SK-N-SH treated with all-trans-retinoic acid at 6 μM for 48 hours (cell line): ENCODE measurements around the gene ELK1.
"Not testable (repeated sequence)": the region's sequence is repeated elsewhere in the genome, so short reads cannot be mapped to it uniquely, and the experiment has no call there.

Experiments
- ATAC-seq: fragments of 200-7000 bp; cut with Tn5 transposase; 3 replicates; pipeline ENCODE4 v1.9.1; 2020; ENCODE audit warnings: mild to moderate bottlenecking, moderate library complexity
- ARNTL ChIP-seq: fragments of 450-650 bp; formaldehyde crosslinking; IDR thresholded peaks from 2 replicates; pipeline ENCODE4 v1.5.0; 2020; ENCODE audit warnings: low read depth, mild to moderate bottlenecking, moderate library complexity, borderline replicate concordance
- BACH2 ChIP-seq: fragments of 250-450 bp; sonication (Bioruptor Pico); IDR thresholded peaks from 2 replicates; pipeline ENCODE4 v1.9.0; 2021; ENCODE audit warnings: mild to moderate bottlenecking, borderline replicate concordance
- CSDC2 ChIP-seq: fragments of 250-450 bp; sonication (Bioruptor Pico); IDR thresholded peaks from 2 replicates; pipeline ENCODE4 v1.5.0; 2020; ENCODE audit warnings: mild to moderate bottlenecking, moderate library complexity
- ESRRG ChIP-seq: fragments of 250-450 bp; sonication (Bioruptor Pico); IDR thresholded peaks from 2 replicates; pipeline ENCODE4 v1.6.1; 2021; ENCODE audit warnings: mild to moderate bottlenecking
- GLIS3 ChIP-seq: fragments of 250-450 bp; sonication (Bioruptor Pico); IDR thresholded peaks from 2 replicates; pipeline ENCODE4 v1.5.0; 2020; ENCODE audit warnings: mild to moderate bottlenecking, moderate library complexity
- ISL1 ChIP-seq: fragments of 250-450 bp; sonication (Bioruptor Pico); IDR thresholded peaks from 2 replicates; pipeline ENCODE4 v2.1.2; 2022; ENCODE audit warnings: mild to moderate bottlenecking, moderate library complexity
- OSR1 ChIP-seq: fragments of 250-450 bp; sonication (Bioruptor Pico); IDR thresholded peaks from 2 replicates; pipeline ENCODE4 v1.8.0; 2022; ENCODE audit warnings: moderate library complexity, mild to moderate bottlenecking, inconsistent platforms
- PPARA ChIP-seq: fragments of 250-450 bp; sonication (Bioruptor Pico); IDR thresholded peaks from 2 replicates; pipeline ENCODE4 v1.5.0; 2020; ENCODE audit warnings: mild to moderate bottlenecking, borderline replicate concordance
- SNAI2 ChIP-seq: fragments of 250-450 bp; sonication (Bioruptor Pico); IDR thresholded peaks from 2 replicates; pipeline ENCODE4 v1.5.0; 2020; ENCODE audit warnings: mild to moderate bottlenecking, moderate library complexity
- TOX ChIP-seq: fragments of 250-450 bp; sonication (Bioruptor Pico); IDR thresholded peaks from 2 replicates; pipeline ENCODE4 v1.8.0; 2021; ENCODE audit warnings: mild to moderate bottlenecking, moderate library complexity, borderline replicate concordance
- ZC3H10 ChIP-seq: fragments of 250-450 bp; sonication (Bioruptor Pico); IDR thresholded peaks from 2 replicates; pipeline ENCODE4 v1.5.1; 2021; ENCODE audit warnings: mild to moderate bottlenecking, moderate library complexity
- ZFP3 ChIP-seq: fragments of 250-450 bp; sonication (Bioruptor Pico); IDR thresholded peaks from 2 replicates; pipeline ENCODE4 v1.5.0; 2020; ENCODE audit warnings: mild to moderate bottlenecking, moderate library complexity
- ZFP30 ChIP-seq: fragments of 450-650 bp; formaldehyde crosslinking; IDR thresholded peaks from 2 replicates; pipeline ENCODE4 v1.5.0; 2022; ENCODE audit warnings: mild to moderate bottlenecking, moderate library complexity
- ZNF70 ChIP-seq: fragments of 450-650 bp; formaldehyde crosslinking; IDR thresholded peaks from 2 replicates; pipeline ENCODE4 v1.5.0; 2020; ENCODE audit warnings: mild to moderate bottlenecking, moderate library complexity
- ZNF8 ChIP-seq: fragments of 450-650 bp; formaldehyde crosslinking; IDR thresholded peaks from 2 replicates; pipeline ENCODE4 v1.5.0; 2020; ENCODE audit warnings: mild to moderate bottlenecking, moderate library complexity
- TF ChIP-seq, protein P1 (sequence below): fragments of 250-450 bp; sonication (Bioruptor Pico); IDR thresholded peaks from 2 replicates; pipeline ENCODE4 v1.5.1; 2021; ENCODE audit warnings: mild to moderate bottlenecking, moderate library complexity
- TF ChIP-seq, protein P2 (sequence below): fragments of 250-450 bp; sonication (Bioruptor Pico); IDR thresholded peaks from 2 replicates; pipeline ENCODE4 v1.8.0; 2021; ENCODE audit warnings: low read depth, mild to moderate bottlenecking, moderate library complexity, borderline replicate concordance
- TF ChIP-seq, protein P3 (sequence below): fragments of 250-450 bp; sonication (Bioruptor Pico); IDR thresholded peaks from 2 replicates; pipeline ENCODE4 v1.5.1; 2020; ENCODE audit warnings: low read depth, mild to moderate bottlenecking, moderate library complexity
- TF ChIP-seq, protein P4 (sequence below): fragments of 250-450 bp; sonication (Bioruptor Pico); IDR thresholded peaks from 2 replicates; pipeline ENCODE4 v1.5.0; 2020; ENCODE audit warnings: mild to moderate bottlenecking, moderate library complexity
- TF ChIP-seq, protein P5 (sequence below): fragments of 250-450 bp; sonication (Bioruptor Pico); IDR thresholded peaks from 2 replicates; pipeline ENCODE4 v1.8.0; 2020; ENCODE audit warnings: mild to moderate bottlenecking, moderate library complexity, borderline replicate concordance

Gene ELK1

DNA sequence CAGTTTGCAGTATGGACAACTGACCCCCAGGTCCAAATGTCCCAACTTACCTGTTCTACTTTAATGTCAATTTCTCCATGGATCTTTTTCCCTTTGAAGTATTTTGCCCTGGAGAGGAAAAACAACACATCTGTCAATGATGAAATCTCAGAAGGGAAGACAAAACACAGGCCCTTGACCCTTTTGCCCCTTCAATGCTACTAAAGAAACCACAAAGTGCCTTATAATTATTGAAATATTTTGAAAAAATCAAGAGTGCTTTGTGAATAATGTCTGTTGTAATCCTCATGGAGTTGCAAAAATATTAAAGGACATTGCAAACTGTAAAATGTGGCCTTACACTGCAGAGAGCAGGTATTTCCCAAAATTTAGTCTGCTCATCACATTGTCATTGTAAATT lies 43.3 kb downstream of the ELK1 start:
- TF ChIP-seq ISL1 (CRISPR knock-in tag) (peak; percentile 68), BACH2 (CRISPR knock-in tag) (no peak)
- ATAC-seq, result peak; percentile 44; the same call in 1 of the 3 replicates

DNA sequence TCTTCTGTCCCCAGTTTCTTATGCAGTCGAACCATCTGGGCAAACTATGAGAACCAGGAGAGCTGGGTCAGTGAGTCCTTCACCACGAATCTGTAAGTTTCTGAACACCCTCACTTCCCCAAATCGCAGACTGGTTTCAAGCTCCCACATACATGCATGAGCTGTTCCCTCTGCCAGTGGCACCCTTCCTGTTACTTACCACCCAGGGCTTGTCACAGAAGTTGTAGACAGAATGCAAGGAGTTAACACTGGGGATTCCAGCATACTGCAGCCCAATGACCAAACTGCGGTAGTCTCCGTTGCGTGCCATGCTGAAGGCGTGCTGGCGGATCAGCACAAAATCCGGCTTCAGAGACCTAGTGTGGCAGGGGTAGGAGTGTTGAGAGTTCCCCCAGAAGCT lies 45.3 kb downstream of the ELK1 start:
- no peak for TF ChIP-seq ESRRG (CRISPR knock-in tag)
- TF ChIP-seq, protein P1, sequence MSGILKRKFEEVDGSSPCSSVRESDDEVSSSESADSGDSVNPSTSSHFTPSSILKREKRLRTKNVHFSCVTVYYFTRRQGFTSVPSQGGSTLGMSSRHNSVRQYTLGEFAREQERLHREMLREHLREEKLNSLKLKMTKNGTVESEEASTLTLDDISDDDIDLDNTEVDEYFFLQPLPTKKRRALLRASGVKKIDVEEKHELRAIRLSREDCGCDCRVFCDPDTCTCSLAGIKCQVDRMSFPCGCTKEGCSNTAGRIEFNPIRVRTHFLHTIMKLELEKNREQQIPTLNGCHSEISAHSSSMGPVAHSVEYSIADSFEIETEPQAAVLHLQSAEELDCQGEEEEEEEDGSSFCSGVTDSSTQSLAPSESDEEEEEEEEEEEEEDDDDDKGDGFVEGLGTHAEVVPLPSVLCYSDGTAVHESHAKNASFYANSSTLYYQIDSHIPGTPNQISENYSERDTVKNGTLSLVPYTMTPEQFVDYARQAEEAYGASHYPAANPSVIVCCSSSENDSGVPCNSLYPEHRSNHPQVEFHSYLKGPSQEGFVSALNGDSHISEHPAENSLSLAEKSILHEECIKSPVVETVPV (CRISPR knock-in tag), result no peak
- no peak for TF ChIP-seq ARNTL (CRISPR knock-in tag)
- no peak for TF ChIP-seq TOX (CRISPR knock-in tag)
- no peak for TF ChIP-seq PPARA (CRISPR knock-in tag)
- TF ChIP-seq, protein P2, sequence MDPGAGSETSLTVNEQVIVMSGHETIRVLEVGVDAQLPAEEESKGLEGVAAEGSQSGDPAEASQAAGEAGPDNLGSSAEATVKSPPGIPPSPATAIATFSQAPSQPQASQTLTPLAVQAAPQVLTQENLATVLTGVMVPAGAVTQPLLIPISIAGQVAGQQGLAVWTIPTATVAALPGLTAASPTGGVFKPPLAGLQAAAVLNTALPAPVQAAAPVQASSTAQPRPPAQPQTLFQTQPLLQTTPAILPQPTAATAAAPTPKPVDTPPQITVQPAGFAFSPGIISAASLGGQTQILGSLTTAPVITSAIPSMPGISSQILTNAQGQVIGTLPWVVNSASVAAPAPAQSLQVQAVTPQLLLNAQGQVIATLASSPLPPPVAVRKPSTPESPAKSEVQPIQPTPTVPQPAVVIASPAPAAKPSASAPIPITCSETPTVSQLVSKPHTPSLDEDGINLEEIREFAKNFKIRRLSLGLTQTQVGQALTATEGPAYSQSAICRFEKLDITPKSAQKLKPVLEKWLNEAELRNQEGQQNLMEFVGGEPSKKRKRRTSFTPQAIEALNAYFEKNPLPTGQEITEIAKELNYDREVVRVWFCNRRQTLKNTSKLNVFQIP (CRISPR knock-in tag), result no peak
- no peak for TF ChIP-seq OSR1 (CRISPR knock-in tag)
- TF ChIP-seq ZFP3, result no peak
- TF ChIP-seq, protein P3, sequence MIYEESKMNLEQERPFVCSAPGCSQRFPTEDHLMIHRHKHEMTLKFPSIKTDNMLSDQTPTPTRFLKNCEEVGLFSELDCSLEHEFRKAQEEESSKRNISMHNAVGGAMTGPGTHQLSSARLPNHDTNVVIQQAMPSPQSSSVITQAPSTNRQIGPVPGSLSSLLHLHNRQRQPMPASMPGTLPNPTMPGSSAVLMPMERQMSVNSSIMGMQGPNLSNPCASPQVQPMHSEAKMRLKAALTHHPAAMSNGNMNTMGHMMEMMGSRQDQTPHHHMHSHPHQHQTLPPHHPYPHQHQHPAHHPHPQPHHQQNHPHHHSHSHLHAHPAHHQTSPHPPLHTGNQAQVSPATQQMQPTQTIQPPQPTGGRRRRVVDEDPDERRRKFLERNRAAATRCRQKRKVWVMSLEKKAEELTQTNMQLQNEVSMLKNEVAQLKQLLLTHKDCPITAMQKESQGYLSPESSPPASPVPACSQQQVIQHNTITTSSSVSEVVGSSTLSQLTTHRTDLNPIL (CRISPR knock-in tag), result no peak
- TF ChIP-seq, protein P4, sequence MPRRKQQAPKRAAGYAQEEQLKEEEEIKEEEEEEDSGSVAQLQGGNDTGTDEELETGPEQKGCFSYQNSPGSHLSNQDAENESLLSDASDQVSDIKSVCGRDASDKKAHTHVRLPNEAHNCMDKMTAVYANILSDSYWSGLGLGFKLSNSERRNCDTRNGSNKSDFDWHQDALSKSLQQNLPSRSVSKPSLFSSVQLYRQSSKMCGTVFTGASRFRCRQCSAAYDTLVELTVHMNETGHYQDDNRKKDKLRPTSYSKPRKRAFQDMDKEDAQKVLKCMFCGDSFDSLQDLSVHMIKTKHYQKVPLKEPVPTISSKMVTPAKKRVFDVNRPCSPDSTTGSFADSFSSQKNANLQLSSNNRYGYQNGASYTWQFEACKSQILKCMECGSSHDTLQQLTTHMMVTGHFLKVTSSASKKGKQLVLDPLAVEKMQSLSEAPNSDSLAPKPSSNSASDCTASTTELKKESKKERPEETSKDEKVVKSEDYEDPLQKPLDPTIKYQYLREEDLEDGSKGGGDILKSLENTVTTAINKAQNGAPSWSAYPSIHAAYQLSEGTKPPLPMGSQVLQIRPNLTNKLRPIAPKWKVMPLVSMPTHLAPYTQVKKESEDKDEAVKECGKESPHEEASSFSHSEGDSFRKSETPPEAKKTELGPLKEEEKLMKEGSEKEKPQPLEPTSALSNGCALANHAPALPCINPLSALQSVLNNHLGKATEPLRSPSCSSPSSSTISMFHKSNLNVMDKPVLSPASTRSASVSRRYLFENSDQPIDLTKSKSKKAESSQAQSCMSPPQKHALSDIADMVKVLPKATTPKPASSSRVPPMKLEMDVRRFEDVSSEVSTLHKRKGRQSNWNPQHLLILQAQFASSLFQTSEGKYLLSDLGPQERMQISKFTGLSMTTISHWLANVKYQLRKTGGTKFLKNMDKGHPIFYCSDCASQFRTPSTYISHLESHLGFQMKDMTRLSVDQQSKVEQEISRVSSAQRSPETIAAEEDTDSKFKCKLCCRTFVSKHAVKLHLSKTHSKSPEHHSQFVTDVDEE (CRISPR knock-in tag), result no peak
- TF ChIP-seq SNAI2 (CRISPR knock-in tag), result no peak
- no peak for TF ChIP-seq ZFP30 (CRISPR knock-in tag)
- TF ChIP-seq CSDC2 (CRISPR knock-in tag), result no peak
- TF ChIP-seq GLIS3 (CRISPR knock-in tag), result no peak
- TF ChIP-seq, protein P5, sequence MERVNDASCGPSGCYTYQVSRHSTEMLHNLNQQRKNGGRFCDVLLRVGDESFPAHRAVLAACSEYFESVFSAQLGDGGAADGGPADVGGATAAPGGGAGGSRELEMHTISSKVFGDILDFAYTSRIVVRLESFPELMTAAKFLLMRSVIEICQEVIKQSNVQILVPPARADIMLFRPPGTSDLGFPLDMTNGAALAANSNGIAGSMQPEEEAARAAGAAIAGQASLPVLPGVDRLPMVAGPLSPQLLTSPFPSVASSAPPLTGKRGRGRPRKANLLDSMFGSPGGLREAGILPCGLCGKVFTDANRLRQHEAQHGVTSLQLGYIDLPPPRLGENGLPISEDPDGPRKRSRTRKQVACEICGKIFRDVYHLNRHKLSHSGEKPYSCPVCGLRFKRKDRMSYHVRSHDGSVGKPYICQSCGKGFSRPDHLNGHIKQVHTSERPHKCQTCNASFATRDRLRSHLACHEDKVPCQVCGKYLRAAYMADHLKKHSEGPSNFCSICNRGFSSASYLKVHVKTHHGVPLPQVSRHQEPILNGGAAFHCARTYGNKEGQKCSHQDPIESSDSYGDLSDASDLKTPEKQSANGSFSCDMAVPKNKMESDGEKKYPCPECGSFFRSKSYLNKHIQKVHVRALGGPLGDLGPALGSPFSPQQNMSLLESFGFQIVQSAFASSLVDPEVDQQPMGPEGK (CRISPR knock-in tag), result no peak
- TF ChIP-seq BACH2 (CRISPR knock-in tag), result no peak
- TF ChIP-seq ZC3H10 (CRISPR knock-in tag), result no peak
- no peak for ATAC-seq

DNA sequence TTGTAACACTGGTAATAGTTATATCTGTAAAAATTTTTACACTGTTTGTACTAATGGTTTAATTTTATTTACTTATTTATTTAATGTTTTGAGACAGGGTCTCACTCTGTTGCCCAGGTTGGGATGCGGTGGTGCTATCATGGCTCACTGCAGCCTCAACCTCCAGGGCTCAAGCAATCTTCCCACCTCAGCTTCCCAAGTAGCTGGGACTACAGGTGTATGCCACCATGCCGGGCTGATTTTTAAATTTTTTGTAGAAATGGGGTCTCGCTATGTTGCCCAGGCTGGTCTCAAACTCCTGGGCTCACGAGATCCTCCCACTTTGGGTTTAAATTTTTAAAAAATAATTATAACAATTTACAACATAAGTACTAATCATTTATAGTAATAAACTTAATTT lies 47.2 kb downstream of the ELK1 start:
- not testable (repeated sequence) for ATAC-seq

DNA sequence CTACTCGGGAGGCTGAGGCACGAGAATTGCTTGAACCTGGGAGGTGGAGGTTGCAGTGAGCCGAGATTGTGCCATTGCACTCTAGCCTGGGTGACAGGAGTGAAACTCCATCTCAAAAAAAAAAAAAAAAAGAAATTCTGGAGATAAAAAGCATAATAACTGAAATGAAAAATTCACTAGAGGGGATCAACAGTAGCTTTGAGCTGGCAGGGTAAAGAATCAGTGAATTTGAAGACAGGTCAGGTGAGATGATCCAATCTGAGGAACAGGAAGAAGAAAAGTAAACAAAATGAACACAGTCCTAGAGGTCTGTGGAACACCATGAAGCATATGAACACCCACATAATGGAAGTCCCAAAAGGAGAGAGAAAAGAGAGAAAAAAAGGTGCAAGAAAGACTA lies 53.1 kb downstream of the ELK1 start:
- TF ChIP-seq, protein P1 (CRISPR knock-in tag), result no peak
- TF ChIP-seq ZNF70, result no peak
- TF ChIP-seq, protein P4 (CRISPR knock-in tag), result no peak
- TF ChIP-seq ZC3H10 (CRISPR knock-in tag), result no peak
- no peak for TF ChIP-seq ZNF8
- no peak for TF ChIP-seq SNAI2 (CRISPR knock-in tag)
- TF ChIP-seq, protein P2 (CRISPR knock-in tag), result no peak
- no peak for TF ChIP-seq OSR1 (CRISPR knock-in tag)
- no peak for TF ChIP-seq ISL1 (CRISPR knock-in tag)
- TF ChIP-seq GLIS3 (CRISPR knock-in tag), result no peak
- TF ChIP-seq ESRRG (CRISPR knock-in tag), result no peak
- ATAC-seq, result no peak
